ENCODE results near the gene HOXB2. TPM values are rescaled to one million over a fixed set of nuclear protein-coding genes. Genes with fewer than 3 reads are reported as not detected.

HOXB2 gene
- total and polyA plus RNA-seq, 8 donors = 0.39 to 5.1 (median 1.8) TPM

- no peak for TF ChIP-seq CTCF (IDR thresholded peaks at IDR 0.05)
- FAIRE-seq = no peak
- peak overlapping the region in 2 of 4 donors; percentile 69 to 72 for H3K27ac ChIP-seq
- no peaks in the 10 kb centered on the region for H3K36me3 ChIP-seq
- peak in 2 of 6 donors; percentile 72 to 73 for DNase-seq
- intact Hi-C loops (cut with DNase I) = no loop called here
- H3K9me3 ChIP-seq = no peaks in the 10 kb centered on the region
- peak overlapping the region; percentile 23 to 54 (median 32) for H3K4me3 ChIP-seq
- WGBS, 2 donors = 2 to 3% methylated on average over 64 to 72 of the region's 72 CpGs
- no peaks in the 10 kb centered on the region for H3K4me1 ChIP-seq
- ATAC-seq = peak; percentile 44 to 54 (median 46)
- peaks cover 0 to 32% (median 2%) of the 10 kb centered on the region in 4 donors for H3K27me3 ChIP-seq
These were observed 1.6 kb downstream of the HOXB2 start for GRCh38 chr17:48543107-48543853.

DNA sequence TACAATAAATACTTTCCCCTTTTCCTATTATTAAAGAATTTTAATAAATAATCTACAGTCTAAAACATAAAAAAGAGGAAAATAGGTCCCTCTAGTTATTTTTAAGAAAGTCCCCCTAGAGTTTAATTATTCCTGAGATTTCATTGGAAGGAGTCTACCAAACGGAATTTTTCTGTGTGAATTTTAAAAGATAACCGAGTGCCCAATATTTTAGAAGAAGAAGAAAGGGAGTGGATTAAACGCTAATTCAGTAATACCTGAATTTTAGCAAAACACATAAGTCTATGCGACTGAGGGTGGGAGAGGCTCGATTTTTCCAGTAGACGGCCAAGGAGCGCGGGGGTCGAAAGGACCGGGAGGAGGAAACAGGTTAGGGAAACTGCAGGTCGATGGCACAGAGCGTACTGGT lies 2.2 kb downstream of the HOXB2 start:
- H3K27me3 ChIP-seq = peaks cover 0 to 32% (median 0%) of the 10 kb centered on the region in 4 donors
- intact Hi-C loops (cut with DNase I) = no loop called here
- no peak for FAIRE-seq
- TF ChIP-seq CTCF (IDR thresholded peaks at IDR 0.05) = no peak
- H3K36me3 ChIP-seq = no peaks in the 10 kb centered on the region
- peak overlapping the region in 2 of 4 donors; percentile 70 to 72 for H3K27ac ChIP-seq
- DNase-seq = no peak
- H3K9me3 ChIP-seq = no peaks in the 10 kb centered on the region
- H3K4me1 ChIP-seq = no peaks in the 10 kb centered on the region
- peak overlapping the region; percentile 23 to 54 (median 32) for H3K4me3 ChIP-seq
- ATAC-seq = no peak
- WGBS, 2 donors = 9 to 11% methylated on average over 12 of the region's 12 CpGs

DNA sequence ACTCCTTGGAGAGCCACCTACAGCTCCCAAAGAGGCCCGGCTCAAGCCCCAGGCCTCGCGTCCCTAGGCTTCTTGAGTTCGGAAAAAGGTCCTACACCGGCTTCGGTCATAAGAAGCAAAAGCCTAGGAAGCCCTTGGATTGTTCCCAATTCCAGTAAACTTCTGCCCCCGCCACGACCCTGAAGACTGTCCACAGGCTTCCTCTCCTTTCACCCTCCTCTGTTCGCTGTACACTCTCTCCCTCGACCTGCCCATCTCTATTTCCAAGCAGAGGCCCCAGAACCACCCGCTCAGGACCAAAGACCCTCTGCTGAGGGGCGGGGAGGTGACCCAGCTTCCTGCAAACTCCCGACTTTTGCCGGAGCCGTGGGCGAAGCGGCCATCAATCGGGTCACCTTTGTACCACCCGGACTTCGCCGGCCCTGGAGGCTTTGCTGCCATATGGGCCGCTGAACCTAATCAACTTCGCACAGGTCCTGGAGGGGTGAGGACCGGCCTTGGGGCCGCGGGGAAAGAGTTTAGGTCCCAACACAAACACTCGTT lies 2.7 kb downstream of the HOXB2 start:
- no peak for TF ChIP-seq CTCF (IDR thresholded peaks at IDR 0.05)
- Histone ChIP-seq H3K27ac (peak overlapping the region in 2 of 4 donors; percentile 70 to 72), H3K4me1 (no peaks in the 10 kb centered on the region), H3K4me3 (peak overlapping the region; percentile 8 to 54 (median 25)), H3K36me3 (no peaks in the 10 kb centered on the region), H3K9me3 (no peaks in the 10 kb centered on the region), H3K27me3 (peaks cover 0 to 32% (median 0%) of the 10 kb centered on the region in 4 donors)
- WGBS, 2 donors = 16 to 19% methylated on average over 27 of the region's 27 CpGs
- DNase-seq = no peak
- intact Hi-C loops (cut with DNase I) = no loop called here
- no peak for FAIRE-seq
- ATAC-seq = peak in 1 of 4 donors; percentile 11

GRCh38 chr17:48541577-48542113 lies 3.3 kb downstream of the HOXB2 start:
- 5 to 8% methylated on average over 28 to 34 of the region's 36 CpGs for WGBS, 2 donors
- H3K27ac ChIP-seq = peak overlapping the region in 2 of 4 donors; percentile 70 to 72
- intact Hi-C loops (cut with DNase I) = no loop called here
- H3K27me3 ChIP-seq = peaks cover 0 to 32% (median 0%) of the 10 kb centered on the region in 4 donors
- DNase-seq (peak in 2 of 6 donors; percentile 30 to 55), FAIRE-seq (no peak), ATAC-seq (peak in 3 of 4 donors; percentile 44 to 57 (median 46))
- peak overlapping the region; percentile 8 to 54 (median 25) for H3K4me3 ChIP-seq
- H3K4me1 ChIP-seq = no peaks in the 10 kb centered on the region
- no peak for TF ChIP-seq CTCF (IDR thresholded peaks at IDR 0.05)
- H3K36me3 ChIP-seq = no peaks in the 10 kb centered on the region
- no peaks in the 10 kb centered on the region for H3K9me3 ChIP-seq
